Astrocyte (in vitro differentiated cells and primary cell): Measurements from ENCODE around the gene CDK14.

ENCODE experiments used
- CTCF ChIP-seq: IDR thresholded peaks from 2 replicates; pipeline ENCODE4 v1.5.1; 2011; ENCODE audit warnings: low read depth, mild to moderate bottlenecking, inconsistent platforms, low read length, moderate library complexity; ENCODE audit not compliant: insufficient read depth
- EZH2 ChIP-seq: IDR thresholded peaks from 2 replicates; pipeline ENCODE4 v1.6.1; 2012; ENCODE audit warnings: mild to moderate bottlenecking, low read length, inconsistent platforms; ENCODE audit not compliant: insufficient read depth

- TF ChIP-seq CTCF (no peak), EZH2 (no peak)
These were observed 21.3 kb upstream of the CDK14 start for GRCh38 chr7:90574820-90575187.
